ENCODE data around the gene PCIF1. TPM values are rescaled to one million over a fixed set of nuclear protein-coding genes. Genes with fewer than 3 reads are reported as not detected.

The PCIF1 gene
- total and polyA plus RNA-seq, 2 donors (not counting 3 experiments of a cell fraction or from before 2014, with no cell fraction given): 26.4 to 27.2 TPM

DNA sequence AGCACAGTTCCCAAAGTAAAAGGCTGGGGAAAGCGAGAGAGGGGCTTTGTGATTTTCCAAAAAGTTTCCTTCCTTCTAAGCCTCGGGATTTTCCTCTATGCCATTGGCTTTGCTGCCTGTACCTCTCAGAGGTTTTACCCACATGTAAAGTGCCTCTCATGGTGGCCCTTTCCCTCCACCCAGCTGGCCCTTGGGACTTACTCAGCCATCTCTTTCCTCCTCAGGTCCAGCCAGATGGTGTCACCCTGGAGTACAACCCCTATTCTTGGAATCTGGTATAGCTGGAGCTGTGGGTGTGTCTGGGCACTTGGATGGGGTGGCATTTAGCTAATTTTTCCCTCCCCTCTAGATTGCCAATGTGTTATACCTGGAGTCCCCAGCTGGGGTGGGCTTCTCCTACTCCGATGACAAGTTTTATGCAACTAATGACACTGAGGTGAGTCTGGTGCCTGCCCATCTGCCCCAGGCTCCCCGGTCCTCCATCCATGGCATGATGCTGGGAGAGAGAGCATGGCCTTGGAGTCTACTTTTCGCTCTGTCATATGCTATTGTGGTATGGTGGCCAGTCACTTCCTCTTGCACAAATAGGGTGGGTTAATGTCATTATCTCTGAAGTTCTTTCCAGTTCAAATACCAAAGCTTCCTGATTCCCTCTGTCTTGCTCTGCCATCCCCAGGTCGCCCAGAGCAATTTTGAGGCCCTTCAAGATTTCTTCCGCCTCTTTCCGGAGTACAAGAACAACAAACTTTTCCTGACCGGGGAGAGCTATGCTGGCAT lies 42.2 kb upstream of the PCIF1 start:
- Histone ChIP-seq H3K36me3 (ENCODE audit: control insufficient read depth in 2 of 2, extremely low read depth in 1 of 2, insufficient read depth in 2 of 2, low read length in 2 of 2) (peaks cover 4 to 21% of the 10 kb centered on the region in 2 experiments), H4K20me1 (replicated peaks; ENCODE audit: control insufficient read depth, extremely low read depth, insufficient read depth, low read length) (no peaks in the 10 kb centered on the region), H3K9ac (replicated peaks; ENCODE audit: extremely low read depth, insufficient read depth, low read length) (peak overlapping the region; percentile 65), H2AFZ (ENCODE audit: low read depth, low read length) (no peak overlapping the region), H3K4me1 (ENCODE audit: control insufficient read depth, extremely low read depth, insufficient read depth, low read length) (peaks cover 22% of the 10 kb centered on the region), H3K79me2 (ENCODE audit: control insufficient read depth, insufficient read depth, low read length) (no peaks in the 10 kb centered on the region), H3K4me3 (replicated peaks in 1 of 3; ENCODE audit: insufficient read depth in 1 of 3, low read depth in 1 of 3, low read length in 3 of 3) (peak overlapping the region in 2 of 3 experiments; percentile 47 to 81), H3K27me3 (ENCODE audit: control insufficient read depth in 2 of 2, insufficient read depth in 2 of 2, low read length in 2 of 2) (no peaks in the 10 kb centered on the region), H3K9me3 (replicated peaks; ENCODE audit: control insufficient read depth, insufficient read depth, low read length) (no peaks in the 10 kb centered on the region), H3K4me2 (ENCODE audit: insufficient read depth, low read length) (peak overlapping the region; percentile 73), H3K9me1 (replicated peaks; ENCODE audit: control insufficient read depth, extremely low read depth, insufficient read depth, low read length) (no peaks in the 10 kb centered on the region), H3K27ac (ENCODE audit: insufficient read depth, low read depth, low read length) (no peak overlapping the region)
- dilution Hi-C loops (cut with MboI; ENCODE audit: extremely low pct_ligation_motif_present, low sequenced_read_pairs) (no loop called here), intact Hi-C loops (cut with micrococcal nuclease) (no loop called here)
- DNase-seq (ENCODE audit: low read depth, low spot score) (peak; percentile 35), FAIRE-seq (peak; percentile 70)
- CTCF ChIA-PET: interaction anchor here (0.7 to 4.9 kb wide), 6 partner anchors 18 to 78 kb away, joined by 3 to 50 read pairs (median 28); partner anchors contain the start of genes PCIF1, PLTP and ZNF335
- BruUV-seq (replicated peaks): no TSS peak
- TF ChIP-seq FOS (IDR thresholded peaks at IDR 0.05; ENCODE audit: borderline replicate concordance, insufficient read depth, low read length) (no peak), EZH2 (IDR thresholded peaks at IDR 0.05; ENCODE audit: borderline replicate concordance, low read depth, low read length, severe bottlenecking) (no peak)
- TF ChIP-seq, protein P1, sequence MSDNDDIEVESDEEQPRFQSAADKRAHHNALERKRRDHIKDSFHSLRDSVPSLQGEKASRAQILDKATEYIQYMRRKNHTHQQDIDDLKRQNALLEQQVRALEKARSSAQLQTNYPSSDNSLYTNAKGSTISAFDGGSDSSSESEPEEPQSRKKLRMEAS (IDR thresholded peaks at IDR 0.05; ENCODE audit: insufficient read depth, insufficient read length): no peak
- TF ChIP-seq, protein P2, sequence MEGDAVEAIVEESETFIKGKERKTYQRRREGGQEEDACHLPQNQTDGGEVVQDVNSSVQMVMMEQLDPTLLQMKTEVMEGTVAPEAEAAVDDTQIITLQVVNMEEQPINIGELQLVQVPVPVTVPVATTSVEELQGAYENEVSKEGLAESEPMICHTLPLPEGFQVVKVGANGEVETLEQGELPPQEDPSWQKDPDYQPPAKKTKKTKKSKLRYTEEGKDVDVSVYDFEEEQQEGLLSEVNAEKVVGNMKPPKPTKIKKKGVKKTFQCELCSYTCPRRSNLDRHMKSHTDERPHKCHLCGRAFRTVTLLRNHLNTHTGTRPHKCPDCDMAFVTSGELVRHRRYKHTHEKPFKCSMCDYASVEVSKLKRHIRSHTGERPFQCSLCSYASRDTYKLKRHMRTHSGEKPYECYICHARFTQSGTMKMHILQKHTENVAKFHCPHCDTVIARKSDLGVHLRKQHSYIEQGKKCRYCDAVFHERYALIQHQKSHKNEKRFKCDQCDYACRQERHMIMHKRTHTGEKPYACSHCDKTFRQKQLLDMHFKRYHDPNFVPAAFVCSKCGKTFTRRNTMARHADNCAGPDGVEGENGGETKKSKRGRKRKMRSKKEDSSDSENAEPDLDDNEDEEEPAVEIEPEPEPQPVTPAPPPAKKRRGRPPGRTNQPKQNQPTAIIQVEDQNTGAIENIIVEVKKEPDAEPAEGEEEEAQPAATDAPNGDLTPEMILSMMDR (IDR thresholded peaks at IDR 0.05; ENCODE audit: extremely low read depth in 1 of 2, insufficient read depth in 1 of 2, low read depth in 1 of 2, low read length in 2 of 2): peak in 1 of 2 donors; percentile 5
- POLR2A ChIA-PET: interaction anchor here (0.6 to 3.5 kb wide), 3 partner anchors 20 to 65 kb away, joined by 3 to 26 read pairs (median 3); partner anchors contain the start of genes PCIF1 and PLTP
